Panc1 (cell line): Measurements from ENCODE around the gene TRAPPC14. TPM values are rescaled to one million over a fixed set of nuclear protein-coding genes. Genes with fewer than 3 reads are reported as not detected.

Experiments used
- ATAC-seq: fragments of 200-7000 bp; cut with Tn5 transposase; 2 replicates; pipeline ENCODE4 v1.9.1; 2020; ENCODE audit warnings: mild to moderate bottlenecking, moderate library complexity
- BruUV-seq: library from RNA; stranded (reverse); fragments of 400-500 nt; replicated peaks from 2 replicates; lab custom pipeline; 2021; lab: Mats Ljungman, UMichigan
- CTCF ChIA-PET: fragments of 300-600 bp; sonication (Branson Sonifier 250); formaldehyde crosslinking; loops from one replicate; lab custom pipeline; 2022; ENCODE audit warnings: antibody characterized with exemption; lab: Charles Lee
- POLR2A ChIA-PET: fragments of 300-600 bp; sonication (Branson Sonifier 250); formaldehyde crosslinking; loops from one replicate; lab custom pipeline; 2022; ENCODE audit warnings: antibody characterized with exemption; lab: Charles Lee
- DNase-seq: peaks from one replicate; pipeline ENCODE4 v3.0.0-alpha.2; 2010; ENCODE audit warnings: low read depth, low spot score
- H3K27ac ChIP-seq: 2 replicates; pipeline ENCODE4 v1.5.1; 2011; ENCODE audit warnings: mild to moderate bottlenecking, low read length, inconsistent platforms
- H3K27me3 ChIP-seq: fragments of 200-500 bp; sonication (Bioruptor generic); 2 replicates; pipeline ENCODE4 v1.6.0; 2014; ENCODE audit warnings: low read length, inconsistent platforms; ENCODE audit not compliant: control insufficient read depth, insufficient read depth
- H3K36me3 ChIP-seq: fragments of 200-500 bp; sonication (Bioruptor generic); 2 replicates; pipeline ENCODE4 v1.5.1; 2014; ENCODE audit warnings: inconsistent platforms, mild to moderate bottlenecking, low read length, moderate library complexity; ENCODE audit not compliant: control insufficient read depth, insufficient read depth
- H3K4me1 ChIP-seq: 2 replicates; pipeline ENCODE4 v1.5.1; 2011; ENCODE audit warnings: inconsistent platforms, mild to moderate bottlenecking, low read length, moderate library complexity; ENCODE audit not compliant: control insufficient read depth, insufficient read depth
- H3K4me3 ChIP-seq, 2 experiments: 2 replicates each; pipeline ENCODE4 v1.5.1; 2011 to 2012; ENCODE audit warnings: low read depth in 2 of 2, low read length in 2 of 2, mild to moderate bottlenecking in 2 of 2, inconsistent platforms in 1 of 2, moderate library complexity in 1 of 2
- H3K9me3 ChIP-seq: fragments of 200-500 bp; sonication (Bioruptor generic); 2 replicates; pipeline ENCODE4 v1.5.1; 2014; ENCODE audit warnings: low read depth, mild to moderate bottlenecking, inconsistent platforms, low read length, moderate library complexity; ENCODE audit not compliant: control insufficient read depth, insufficient read depth
- POLR2AphosphoS5 ChIP-seq: IDR thresholded peaks from 2 replicates; pipeline ENCODE4 v1.6.1; 2012; ENCODE audit warnings: mild to moderate bottlenecking, low read depth, low read length, moderate library complexity
- REST ChIP-seq, 2 experiments: IDR thresholded peaks; 2 replicates each; pipeline ENCODE4 v1.6.1; 2011 to 2012; ENCODE audit warnings: low read depth in 2 of 2, control low read depth in 1 of 2, low read length in 1 of 2, mild to moderate bottlenecking in 1 of 2, moderate library complexity in 1 of 2; ENCODE audit not compliant: insufficient read depth in 1 of 2
- SIN3A ChIP-seq: IDR thresholded peaks from 2 replicates; pipeline ENCODE4 v1.6.1; 2012; ENCODE audit warnings: low read depth, mild to moderate bottlenecking, low read length, moderate library complexity, borderline replicate concordance; ENCODE audit not compliant: insufficient read depth
- TCF7L2 ChIP-seq: IDR thresholded peaks from 2 replicates; pipeline ENCODE4 v1.6.1; 2011; ENCODE audit warnings: mild to moderate bottlenecking, low read depth, low read length, inconsistent platforms
- in situ Hi-C: cut with HindIII; loops from 2 replicates; pipeline ENCODE4 v1.10.0; 2016; ENCODE audit warnings: low sequenced_read_pairs, low pct_unique_long_range_greater_than_20kb
- intact Hi-C: fragments of 100-400 bp; cut with micrococcal nuclease; formaldehyde crosslinking; loops from one replicate; pipeline ENCODE4 v1.10.0; 2022; ENCODE audit not compliant: unreplicated experiment
- total RNA-seq: library from RNA; stranded (reverse); gene quantifications from one replicate; pipeline ENCODE4 v1.2.1, GENCODE V29; 2021; ENCODE audit not compliant: unreplicated experiment
- TF ChIP-seq, protein P1 (sequence below): fragments of 450-650 bp; IDR thresholded peaks from 2 replicates; pipeline ENCODE4 v1.5.1; 2017; ENCODE audit warnings: mild to moderate bottlenecking

TRAPPC14 gene
- total RNA-seq, 1 experiment from 2014 or later = 33.2 TPM

- TF ChIP-seq REST (IDR thresholded peaks at IDR 0.05; ENCODE audit: insufficient read depth in 1 of 2, low read depth in 2 of 2, low read length in 1 of 2) = no peak
- TF ChIP-seq POLR2AphosphoS5 = no peak
- TF ChIP-seq SIN3A = no peak
- no peak for TF ChIP-seq TCF7L2
- Histone ChIP-seq H3K4me1 (peaks cover 44% of the 10 kb centered on the region), H3K4me3 (peak overlapping the region; percentile 78 to 91), H3K36me3 (peaks cover 6% of the 10 kb centered on the region), H3K27me3 (no peaks in the 10 kb centered on the region), H3K9me3 (no peaks in the 10 kb centered on the region), H3K27ac (peak overlapping the region; percentile 81)
- BruUV-seq = no TSS peak
- in situ Hi-C loops (no loop called here), intact Hi-C loops (no loop called here)
- POLR2A ChIA-PET = interaction anchor here (0.6 kb wide), 1 partner anchor 39 kb away, joined by 3 read pairs; no protein-coding TSS in a partner anchor
- DNase-seq (no peak), ATAC-seq (no peak; the same call in 1 of the 2 replicates)
- CTCF ChIA-PET = interaction anchor here (0.5 kb wide), 1 partner anchor 22 kb away, joined by 9 read pairs; no protein-coding TSS in a partner anchor
Observed at GRCh38 chr7:100156331-100157068, 2.0 kb downstream of the TRAPPC14 start.

GRCh38 chr7:100155553-100156317, 2.8 kb downstream of the TRAPPC14 start:
- in situ Hi-C loops = no loop called here
- Histone ChIP-seq H3K27ac (peak overlapping the region; percentile 81), H3K36me3 (peaks cover 6% of the 10 kb centered on the region), H3K4me1 (peaks cover 44% of the 10 kb centered on the region), H3K9me3 (no peaks in the 10 kb centered on the region), H3K27me3 (no peaks in the 10 kb centered on the region), H3K4me3 (no peak overlapping the region)
- ATAC-seq = no peak
- DNase-seq = no peak
- TF ChIP-seq SIN3A (no peak), REST (IDR thresholded peaks at IDR 0.05; ENCODE audit: insufficient read depth in 1 of 2, low read depth in 2 of 2, low read length in 1 of 2) (no peak), POLR2AphosphoS5 (no peak), TCF7L2 (no peak)
- TF ChIP-seq, protein P1, sequence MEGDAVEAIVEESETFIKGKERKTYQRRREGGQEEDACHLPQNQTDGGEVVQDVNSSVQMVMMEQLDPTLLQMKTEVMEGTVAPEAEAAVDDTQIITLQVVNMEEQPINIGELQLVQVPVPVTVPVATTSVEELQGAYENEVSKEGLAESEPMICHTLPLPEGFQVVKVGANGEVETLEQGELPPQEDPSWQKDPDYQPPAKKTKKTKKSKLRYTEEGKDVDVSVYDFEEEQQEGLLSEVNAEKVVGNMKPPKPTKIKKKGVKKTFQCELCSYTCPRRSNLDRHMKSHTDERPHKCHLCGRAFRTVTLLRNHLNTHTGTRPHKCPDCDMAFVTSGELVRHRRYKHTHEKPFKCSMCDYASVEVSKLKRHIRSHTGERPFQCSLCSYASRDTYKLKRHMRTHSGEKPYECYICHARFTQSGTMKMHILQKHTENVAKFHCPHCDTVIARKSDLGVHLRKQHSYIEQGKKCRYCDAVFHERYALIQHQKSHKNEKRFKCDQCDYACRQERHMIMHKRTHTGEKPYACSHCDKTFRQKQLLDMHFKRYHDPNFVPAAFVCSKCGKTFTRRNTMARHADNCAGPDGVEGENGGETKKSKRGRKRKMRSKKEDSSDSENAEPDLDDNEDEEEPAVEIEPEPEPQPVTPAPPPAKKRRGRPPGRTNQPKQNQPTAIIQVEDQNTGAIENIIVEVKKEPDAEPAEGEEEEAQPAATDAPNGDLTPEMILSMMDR = no peak
- ChIA-PET POLR2A (no interaction called here), CTCF (no interaction called here)
- intact Hi-C loops = no loop called here
- no TSS peak for BruUV-seq
